H9 (cell line): ENCODE results near the gene SARS1. TPM values are rescaled to one million over a fixed set of nuclear protein-coding genes. Genes with fewer than 3 reads are reported as not detected.

Source experiments
- DNase-seq: peaks from one replicate; pipeline ENCODE4 v3.0.0-alpha.2; 2017
- H2AFZ ChIP-seq: one replicate; pipeline ENCODE4 v1.6.1; 2013; ENCODE audit warnings: mild to moderate bottlenecking, low read length, control low read depth, moderate library complexity
- H2AK5ac ChIP-seq: 2 replicates; pipeline ENCODE4 v1.6.1; 2013; ENCODE audit warnings: low read length, control low read depth, mixed read lengths; ENCODE audit not compliant: insufficient read length
- H2BK120ac ChIP-seq: one replicate; pipeline ENCODE4 v1.6.1; 2013; ENCODE audit warnings: low read depth, mild to moderate bottlenecking, low read length, control low read depth, inconsistent platforms; ENCODE audit not compliant: poor library complexity, severe bottlenecking
- H2BK12ac ChIP-seq: 2 replicates; pipeline ENCODE4 v1.6.1; 2013; ENCODE audit warnings: low read length, control low read depth, mixed read lengths, low read depth; ENCODE audit not compliant: insufficient read length
- H2BK15ac ChIP-seq: 2 replicates; pipeline ENCODE4 v1.6.1; 2013; ENCODE audit warnings: low read depth, low read length, control low read depth
- H2BK20ac ChIP-seq: one replicate; pipeline ENCODE4 v1.6.1; 2013; ENCODE audit warnings: low read depth, mild to moderate bottlenecking, low read length, control low read depth, inconsistent platforms; ENCODE audit not compliant: poor library complexity, severe bottlenecking
- H2BK5ac ChIP-seq: 2 replicates; pipeline ENCODE4 v1.6.1; 2013; ENCODE audit warnings: low read length, control low read depth, mixed read lengths; ENCODE audit not compliant: insufficient read length
- H3K14ac ChIP-seq: 2 replicates; pipeline ENCODE4 v1.6.1; 2013; ENCODE audit warnings: low read length, control low read depth; ENCODE audit not compliant: insufficient read depth
- H3K18ac ChIP-seq: 2 replicates; pipeline ENCODE4 v1.6.1; 2013; ENCODE audit warnings: low read depth, mild to moderate bottlenecking, mixed read lengths, low read length, control low read depth; ENCODE audit not compliant: insufficient read length
- H3K23ac ChIP-seq: 2 replicates; pipeline ENCODE4 v1.6.1; 2013; ENCODE audit warnings: low read length, control low read depth, mixed read lengths, low read depth; ENCODE audit not compliant: insufficient read length
- H3K23me2 ChIP-seq: 2 replicates; pipeline ENCODE4 v1.6.1; 2013; ENCODE audit warnings: low read depth, mild to moderate bottlenecking, mixed read lengths, low read length, control low read depth; ENCODE audit not compliant: insufficient read length, poor library complexity, severe bottlenecking
- H3K27ac ChIP-seq: 2 replicates; pipeline ENCODE4 v1.5.1; 2013; ENCODE audit warnings: low read length, control low read depth, mixed read lengths, low read depth; ENCODE audit not compliant: insufficient read length
- H3K27me3 ChIP-seq: 2 replicates; pipeline ENCODE4 v1.6.1; 2013; ENCODE audit warnings: low read length, control low read depth, inconsistent platforms; ENCODE audit not compliant: insufficient read depth
- H3K4ac ChIP-seq: 2 replicates; pipeline ENCODE4 v1.6.1; 2013; ENCODE audit warnings: low read depth, mild to moderate bottlenecking, control low read depth, inconsistent platforms, low read length, moderate library complexity
- H3K4me1 ChIP-seq: 2 replicates; pipeline ENCODE4 v1.6.1; 2013; ENCODE audit warnings: low read length, control low read depth, inconsistent platforms; ENCODE audit not compliant: insufficient read depth
- H3K4me2 ChIP-seq: 2 replicates; pipeline ENCODE4 v1.6.1; 2013; ENCODE audit warnings: low read length, control low read depth, mixed read lengths; ENCODE audit not compliant: insufficient read length, insufficient read depth
- H3K56ac ChIP-seq: 2 replicates; pipeline ENCODE4 v1.6.1; 2013; ENCODE audit warnings: low read depth, mild to moderate bottlenecking, mixed read lengths, low read length, control low read depth; ENCODE audit not compliant: insufficient read length
- H3K79me1 ChIP-seq: 2 replicates; pipeline ENCODE4 v1.6.1; 2013; ENCODE audit warnings: low read depth, mild to moderate bottlenecking, moderate library complexity, low read length, control low read depth, inconsistent platforms; ENCODE audit not compliant: insufficient read depth, poor library complexity, severe bottlenecking
- H3K79me2 ChIP-seq: 2 replicates; pipeline ENCODE4 v1.6.1; 2013; ENCODE audit warnings: low read length, control low read depth, inconsistent platforms; ENCODE audit not compliant: insufficient read depth
- H3K9ac ChIP-seq: 2 replicates; pipeline ENCODE4 v1.6.1; 2013; ENCODE audit warnings: low read length, control low read depth, mixed read lengths; ENCODE audit not compliant: insufficient read length; ENCODE audit errors: extremely low read depth
- H3K9me3 ChIP-seq: one replicate; pipeline ENCODE4 v1.6.1; 2013; ENCODE audit warnings: low read depth, low read length, inconsistent platforms; ENCODE audit not compliant: control insufficient read depth
- H3T11ph ChIP-seq: one replicate; pipeline ENCODE4 v1.6.1; 2013; ENCODE audit warnings: mild to moderate bottlenecking, low read length, control low read depth, inconsistent platforms
- H4K20me1 ChIP-seq: one replicate; pipeline ENCODE4 v1.6.1; 2013; ENCODE audit not compliant: control insufficient read depth, insufficient read length, insufficient read depth
- H4K5ac ChIP-seq: 2 replicates; pipeline ENCODE4 v1.6.1; 2013; ENCODE audit warnings: low read depth, mild to moderate bottlenecking, mixed read lengths, low read length, control low read depth; ENCODE audit not compliant: insufficient read length
- H4K8ac ChIP-seq: replicated peaks from 2 replicates; pipeline ENCODE4 v1.6.1; 2013; ENCODE audit warnings: low read length, control low read depth, mixed read lengths, low read depth; ENCODE audit not compliant: insufficient read length
- H4K91ac ChIP-seq: 2 replicates; pipeline ENCODE4 v1.6.1; 2013; ENCODE audit warnings: low read depth, mild to moderate bottlenecking, moderate library complexity, mixed read lengths, low read length, control low read depth; ENCODE audit not compliant: insufficient read length
- H3K27ac Mint-ChIP-seq, 3 experiments: 2 replicates in 2 of 3; 3 replicates in 1 of 3; pipeline ENCODE4 v1.8.0; 2020 to 2021; ENCODE audit warnings: mixed read lengths in 3 of 3, mild to moderate bottlenecking in 1 of 3, moderate library complexity in 1 of 3
- H3K27me3 Mint-ChIP-seq: 2 replicates; pipeline ENCODE4 v1.8.0; 2021; ENCODE audit warnings: low read depth, mild to moderate bottlenecking, moderate library complexity, mixed read lengths
- H3K36me3 Mint-ChIP-seq, 3 experiments: 2 replicates in 2 of 3; 3 replicates in 1 of 3; pipeline ENCODE4 v1.8.0; 2020 to 2021; ENCODE audit warnings: low read depth in 3 of 3, mixed read lengths in 3 of 3; ENCODE audit not compliant: insufficient read depth in 1 of 3
- H3K4me1 Mint-ChIP-seq, 2 experiments: 2 replicates each; pipeline ENCODE4 v1.8.0; 2020; ENCODE audit warnings: mixed read lengths in 2 of 2
- H3K4me3 Mint-ChIP-seq, 2 experiments: 2 replicates in 1 of 2; 3 replicates in 1 of 2; pipeline ENCODE4 v1.8.0; 2020 to 2021; ENCODE audit warnings: mild to moderate bottlenecking in 2 of 2, mixed read lengths in 2 of 2, moderate library complexity in 1 of 2
- H3K9me3 Mint-ChIP-seq, 2 experiments: 2 replicates in 1 of 2; 3 replicates in 1 of 2; pipeline ENCODE4 v1.8.0; 2020; ENCODE audit warnings: mild to moderate bottlenecking in 2 of 2, mixed read lengths in 2 of 2, moderate library complexity in 1 of 2
- CTCF ChIP-seq: fragments of 200-600 bp; sonication (generic); conservative IDR thresholded peaks from 3 replicates; pipeline ENCODE4 v1.8.0; 2021; ENCODE audit warnings: antibody characterized with exemption, mild to moderate bottlenecking
- WGBS: extraction: QIAGEN DNeasy Blood & Tissue Kit; methylation state at CpG from one replicate; pipeline ENCODE4 v1.1.7; 2013; ENCODE audit warnings: missing lambda C conversion rate, low lambda C conversion rate, mixed read lengths; ENCODE audit not compliant: insufficient read length; ENCODE audit errors: extremely low coverage; 5-methylcytosine and 5-hydroxymethylcytosine counted together
- total RNA-seq: library from RNA; stranded (reverse); gene quantifications from 2 replicates; pipeline ENCODE4 v1.2.1, GENCODE V29; 2021

SARS1 gene
- total RNA-seq, 1 experiment from 2014 or later: 139 TPM

DNA sequence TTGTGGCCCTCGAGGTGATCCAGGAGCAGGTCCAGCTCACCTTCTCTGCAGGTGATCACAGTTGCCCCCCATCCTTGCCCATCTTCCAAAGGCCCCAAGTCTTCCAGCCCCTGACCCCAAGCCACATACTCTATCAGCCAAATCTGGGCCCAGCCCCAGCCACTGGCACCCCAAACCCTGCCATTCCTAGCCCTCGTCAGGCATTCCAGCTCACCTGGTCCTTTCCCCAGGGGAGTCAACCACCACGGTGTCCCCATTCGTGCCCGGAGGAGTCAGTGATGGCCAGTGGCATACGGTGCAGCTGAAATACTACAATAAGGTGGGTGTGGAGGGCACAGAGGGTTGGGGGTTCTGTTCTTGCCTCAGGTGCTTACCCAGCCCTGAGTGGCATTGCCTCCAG, 47.9 kb downstream of the SARS1 start:
- H3K27me3 ChIP-seq: no peaks in the 10 kb centered on the region
- H2BK5ac ChIP-seq: no peak overlapping the region
- H3K27ac Mint-ChIP-seq: no peak overlapping the region; a peak in 1 of 7 replicates
- H4K8ac ChIP-seq: no peak overlapping the region
- H2AFZ ChIP-seq: no peak overlapping the region
- no peak overlapping the region for H3K4ac ChIP-seq
- WGBS: no CpG with 5 or more reads among the region's 6 CpGs
- H3K23me2 ChIP-seq: no peaks in the 10 kb centered on the region
- H3K56ac ChIP-seq: no peak overlapping the region
- no peak overlapping the region for H2BK120ac ChIP-seq
- no peak overlapping the region for H2BK15ac ChIP-seq
- H2AK5ac ChIP-seq: no peak overlapping the region
- peaks cover 20 to 38% of the 10 kb centered on the region in 2 experiments for H3K4me1 Mint-ChIP-seq
- no peaks in the 10 kb centered on the region for H3K79me2 ChIP-seq
- H3K27ac ChIP-seq: no peak overlapping the region
- no peaks in the 10 kb centered on the region for H3K9me3 Mint-ChIP-seq
- H3K18ac ChIP-seq: no peak overlapping the region
- H4K91ac ChIP-seq: no peak overlapping the region
- H3K4me2 ChIP-seq: no peak overlapping the region
- DNase-seq: no peak
- peaks cover 5 to 32% (median 20%) of the 10 kb centered on the region in 3 experiments; a peak in 5 of 7 replicates for H3K36me3 Mint-ChIP-seq
- no peak overlapping the region for H3K9ac ChIP-seq
- no peaks in the 10 kb centered on the region; the same call in 1 of the 2 replicates for H3K4me1 ChIP-seq
- no peaks in the 10 kb centered on the region for H3K79me1 ChIP-seq
- H3T11ph ChIP-seq: no peak overlapping the region
- H2BK20ac ChIP-seq: no peak overlapping the region
- no peak overlapping the region for H3K14ac ChIP-seq
- no peak overlapping the region for H4K5ac ChIP-seq
- no peaks in the 10 kb centered on the region for H4K20me1 ChIP-seq
- H3K9me3 ChIP-seq: no peaks in the 10 kb centered on the region
- H3K23ac ChIP-seq: no peak overlapping the region
- H3K4me3 Mint-ChIP-seq: no peak overlapping the region
- H3K27me3 Mint-ChIP-seq: no peaks in the 10 kb centered on the region
- no peak overlapping the region for H2BK12ac ChIP-seq
- TF ChIP-seq CTCF: no peak
